Thyroid gland (tissue), 4 donors: Measurements from ENCODE around the gene POU2AF1.

Experiments
- POLR2A ChIP-seq, 2 donors: fragments of 450-650 bp; IDR thresholded peaks; one replicate each; pipeline ENCODE4 v1.6.1; 2017; ENCODE audit warnings: antibody characterized with exemption in 2 of 2, mild to moderate bottlenecking in 2 of 2, moderate library complexity in 1 of 2
- TF ChIP-seq, protein P1 (sequence below), 6 experiments: fragments of 200-600 bp in 3 of 6; fragments of 450-650 bp in 3 of 6; sonication (generic) in 3 of 6; IDR thresholded peaks; one replicate each; pipeline ENCODE4 v1.5.1; 2016 to 2019; ENCODE audit warnings: antibody characterized with exemption in 6 of 6, mild to moderate bottlenecking in 2 of 6, inconsistent platforms in 1 of 6, moderate library complexity in 1 of 6

DNA sequence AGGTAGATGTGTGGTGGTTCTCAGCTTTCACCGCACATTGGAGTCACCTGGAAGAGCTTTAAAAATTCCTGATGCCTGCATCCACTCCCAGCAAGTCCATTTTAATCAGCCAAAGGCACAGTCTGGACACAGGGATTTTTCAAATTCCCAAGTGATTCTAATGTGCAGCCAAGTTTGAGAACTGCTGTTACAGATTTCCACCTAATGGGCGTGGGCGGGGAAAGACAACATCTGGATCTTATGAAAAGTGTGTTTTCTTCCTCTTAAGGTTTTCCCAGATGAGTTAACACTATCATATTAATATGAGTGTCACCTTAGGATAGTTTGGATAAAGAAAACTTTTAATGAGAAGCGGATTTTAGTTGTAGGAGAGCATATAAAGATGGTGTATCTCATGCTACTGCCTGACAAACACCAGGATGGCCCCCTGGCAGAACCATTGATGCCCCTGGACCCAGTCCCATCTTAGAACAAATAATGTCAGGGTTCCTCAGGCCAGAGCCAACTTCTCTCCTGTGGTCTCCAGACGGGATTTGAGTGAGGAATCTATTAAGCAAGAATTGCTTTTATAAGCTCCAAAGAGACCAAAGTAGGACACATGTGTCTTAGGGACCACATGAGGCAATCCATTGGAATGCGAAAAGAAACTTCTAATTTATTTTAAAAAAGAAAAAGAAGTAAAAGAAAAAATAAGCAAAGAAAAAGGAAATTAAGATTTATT, 31.9 kb downstream of the POU2AF1 start:
- TF ChIP-seq, protein P1, sequence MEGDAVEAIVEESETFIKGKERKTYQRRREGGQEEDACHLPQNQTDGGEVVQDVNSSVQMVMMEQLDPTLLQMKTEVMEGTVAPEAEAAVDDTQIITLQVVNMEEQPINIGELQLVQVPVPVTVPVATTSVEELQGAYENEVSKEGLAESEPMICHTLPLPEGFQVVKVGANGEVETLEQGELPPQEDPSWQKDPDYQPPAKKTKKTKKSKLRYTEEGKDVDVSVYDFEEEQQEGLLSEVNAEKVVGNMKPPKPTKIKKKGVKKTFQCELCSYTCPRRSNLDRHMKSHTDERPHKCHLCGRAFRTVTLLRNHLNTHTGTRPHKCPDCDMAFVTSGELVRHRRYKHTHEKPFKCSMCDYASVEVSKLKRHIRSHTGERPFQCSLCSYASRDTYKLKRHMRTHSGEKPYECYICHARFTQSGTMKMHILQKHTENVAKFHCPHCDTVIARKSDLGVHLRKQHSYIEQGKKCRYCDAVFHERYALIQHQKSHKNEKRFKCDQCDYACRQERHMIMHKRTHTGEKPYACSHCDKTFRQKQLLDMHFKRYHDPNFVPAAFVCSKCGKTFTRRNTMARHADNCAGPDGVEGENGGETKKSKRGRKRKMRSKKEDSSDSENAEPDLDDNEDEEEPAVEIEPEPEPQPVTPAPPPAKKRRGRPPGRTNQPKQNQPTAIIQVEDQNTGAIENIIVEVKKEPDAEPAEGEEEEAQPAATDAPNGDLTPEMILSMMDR (IDR thresholded peaks at IDR 0.05), result no peak
- TF ChIP-seq POLR2A (IDR thresholded peaks at IDR 0.05), result no peak
